ENCODE data around the gene ZNF3. TPM values are rescaled to one million over a fixed set of nuclear protein-coding genes. Genes with fewer than 3 reads are reported as not detected.
A peak's percentile ranks its signal among the peaks of the same experiment; 100 is the strongest.

The ZNF3 gene
- total RNA-seq, 4 donors from 2014 or later: 31.4 to 42.3 (median 36.1) TPM

DNA sequence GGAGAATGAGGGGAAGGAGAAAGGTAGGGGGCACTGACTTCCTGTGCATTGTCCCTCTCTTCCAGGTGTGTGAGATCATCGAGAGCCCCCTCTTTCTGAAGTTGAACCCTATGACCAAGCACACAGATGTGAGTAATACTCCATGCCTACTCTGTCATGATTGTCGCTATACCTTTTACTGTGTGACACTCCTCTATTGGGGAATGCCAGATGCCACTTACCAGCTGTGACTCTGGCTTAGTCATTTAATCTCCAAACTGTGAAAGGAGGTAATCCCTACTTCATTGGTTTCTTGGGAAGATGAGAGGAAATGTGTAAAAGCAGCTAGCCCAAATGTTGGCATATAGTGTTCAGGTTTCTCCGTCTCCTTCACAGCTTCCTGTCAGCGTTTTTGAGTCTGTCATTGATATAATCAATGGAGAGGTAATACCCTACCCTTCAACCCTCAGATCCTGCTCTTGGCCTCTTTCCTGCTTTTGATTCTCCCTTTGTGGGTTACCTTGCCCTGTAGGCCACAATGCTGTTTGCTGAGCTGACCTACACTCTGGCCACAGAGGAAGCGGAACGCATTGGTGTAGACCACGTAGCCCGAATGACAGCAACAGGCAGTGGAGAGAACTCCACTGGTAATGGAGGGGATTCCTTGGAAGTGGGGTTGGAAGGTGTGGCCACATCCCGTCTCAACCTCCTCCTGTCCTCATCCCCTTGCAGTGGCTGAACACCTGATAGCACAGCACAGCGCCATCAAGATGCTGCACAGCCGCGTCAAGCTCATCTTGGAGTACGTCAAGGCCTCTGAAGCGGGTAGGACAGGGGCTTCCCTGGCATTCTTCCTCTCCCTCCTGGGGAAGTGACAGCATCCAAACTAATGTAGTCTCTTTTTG is 9.2 kb upstream of the ZNF3 start:
- H3K27ac ChIP-seq: no peak overlapping the region
- TF ChIP-seq POLR2A (IDR thresholded peaks at IDR 0.05): no peak
- TF ChIP-seq, protein P1, sequence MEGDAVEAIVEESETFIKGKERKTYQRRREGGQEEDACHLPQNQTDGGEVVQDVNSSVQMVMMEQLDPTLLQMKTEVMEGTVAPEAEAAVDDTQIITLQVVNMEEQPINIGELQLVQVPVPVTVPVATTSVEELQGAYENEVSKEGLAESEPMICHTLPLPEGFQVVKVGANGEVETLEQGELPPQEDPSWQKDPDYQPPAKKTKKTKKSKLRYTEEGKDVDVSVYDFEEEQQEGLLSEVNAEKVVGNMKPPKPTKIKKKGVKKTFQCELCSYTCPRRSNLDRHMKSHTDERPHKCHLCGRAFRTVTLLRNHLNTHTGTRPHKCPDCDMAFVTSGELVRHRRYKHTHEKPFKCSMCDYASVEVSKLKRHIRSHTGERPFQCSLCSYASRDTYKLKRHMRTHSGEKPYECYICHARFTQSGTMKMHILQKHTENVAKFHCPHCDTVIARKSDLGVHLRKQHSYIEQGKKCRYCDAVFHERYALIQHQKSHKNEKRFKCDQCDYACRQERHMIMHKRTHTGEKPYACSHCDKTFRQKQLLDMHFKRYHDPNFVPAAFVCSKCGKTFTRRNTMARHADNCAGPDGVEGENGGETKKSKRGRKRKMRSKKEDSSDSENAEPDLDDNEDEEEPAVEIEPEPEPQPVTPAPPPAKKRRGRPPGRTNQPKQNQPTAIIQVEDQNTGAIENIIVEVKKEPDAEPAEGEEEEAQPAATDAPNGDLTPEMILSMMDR (IDR thresholded peaks at IDR 0.05): no peak
- H3K4me3 ChIP-seq (replicated peaks in 1 of 3): no peak overlapping the region
- no peak for DNase-seq
- intact Hi-C loops (cut with DNase I): loop anchor here (5.0 kb wide), 1 partner anchor 37 kb away; the partner anchor contains the start of gene MBLAC1
- H3K4me1 ChIP-seq: peaks cover 0 to 17% of the 10 kb centered on the region in 2 donors
- no peaks in the 10 kb centered on the region for H3K27me3 ChIP-seq
- no peaks in the 10 kb centered on the region for H3K9me3 ChIP-seq
- WGBS, 2 donors: 93 to 94% methylated on average over 14 of the region's 14 CpGs
- H3K36me3 ChIP-seq: peaks cover 45 to 48% of the 10 kb centered on the region in 2 donors

DNA sequence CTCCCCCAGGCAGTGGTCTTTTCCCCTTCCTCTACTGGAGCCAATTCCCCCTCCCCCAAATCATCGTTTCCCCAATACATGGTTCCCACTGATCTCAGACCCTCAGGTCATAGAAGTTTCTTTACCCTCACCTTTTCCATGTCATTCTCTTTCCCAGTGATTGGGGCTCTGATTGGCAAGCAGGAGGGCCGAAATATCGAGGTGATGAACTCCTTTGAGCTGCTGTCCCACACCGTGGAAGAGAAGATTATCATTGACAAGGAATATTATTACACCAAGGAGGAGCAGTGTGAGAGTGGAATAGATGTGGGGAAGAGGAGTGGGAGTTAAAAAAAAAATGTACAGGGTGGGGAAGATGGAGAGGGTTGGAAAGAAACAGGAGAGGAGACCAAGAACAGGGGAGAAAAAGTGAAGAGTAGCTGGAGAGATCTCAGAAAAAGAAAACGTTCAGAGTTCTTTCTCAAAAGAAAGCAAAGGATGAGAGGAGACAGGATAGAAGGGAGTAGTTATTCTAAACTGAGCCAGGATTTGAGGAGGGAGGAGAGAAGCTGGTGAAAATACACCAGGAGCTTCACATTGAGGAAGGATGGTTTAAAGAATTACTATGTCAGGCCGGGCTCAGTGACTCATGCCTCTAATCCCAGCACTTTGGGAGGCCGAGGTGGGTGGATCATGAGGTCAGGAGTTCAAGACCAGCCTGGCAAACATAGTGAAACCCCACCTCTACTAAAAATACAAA is 8.1 kb upstream of the ZNF3 start:
- H3K9me3 ChIP-seq: no peaks in the 10 kb centered on the region
- H3K27ac ChIP-seq: peak overlapping the region in 2 of 3 donors; percentile 83 to 88
- H3K4me3 ChIP-seq (replicated peaks in 1 of 3): peak overlapping the region in 2 of 3 donors; percentile 28 to 72
- 43 to 44% methylated on average over 7 of the region's 7 CpGs for WGBS, 2 donors
- H3K4me1 ChIP-seq: peaks cover 0 to 17% of the 10 kb centered on the region in 2 donors
- intact Hi-C loops (cut with DNase I): loop anchor here (5.0 kb wide), 1 partner anchor 38 kb away; the partner anchor contains the start of gene MBLAC1
- DNase-seq: no peak
- no peaks in the 10 kb centered on the region for H3K27me3 ChIP-seq
- TF ChIP-seq, protein P1 (IDR thresholded peaks at IDR 0.05): no peak
- TF ChIP-seq POLR2A (IDR thresholded peaks at IDR 0.05): no peak
- H3K36me3 ChIP-seq: peaks cover 34 to 38% of the 10 kb centered on the region in 2 donors

DNA sequence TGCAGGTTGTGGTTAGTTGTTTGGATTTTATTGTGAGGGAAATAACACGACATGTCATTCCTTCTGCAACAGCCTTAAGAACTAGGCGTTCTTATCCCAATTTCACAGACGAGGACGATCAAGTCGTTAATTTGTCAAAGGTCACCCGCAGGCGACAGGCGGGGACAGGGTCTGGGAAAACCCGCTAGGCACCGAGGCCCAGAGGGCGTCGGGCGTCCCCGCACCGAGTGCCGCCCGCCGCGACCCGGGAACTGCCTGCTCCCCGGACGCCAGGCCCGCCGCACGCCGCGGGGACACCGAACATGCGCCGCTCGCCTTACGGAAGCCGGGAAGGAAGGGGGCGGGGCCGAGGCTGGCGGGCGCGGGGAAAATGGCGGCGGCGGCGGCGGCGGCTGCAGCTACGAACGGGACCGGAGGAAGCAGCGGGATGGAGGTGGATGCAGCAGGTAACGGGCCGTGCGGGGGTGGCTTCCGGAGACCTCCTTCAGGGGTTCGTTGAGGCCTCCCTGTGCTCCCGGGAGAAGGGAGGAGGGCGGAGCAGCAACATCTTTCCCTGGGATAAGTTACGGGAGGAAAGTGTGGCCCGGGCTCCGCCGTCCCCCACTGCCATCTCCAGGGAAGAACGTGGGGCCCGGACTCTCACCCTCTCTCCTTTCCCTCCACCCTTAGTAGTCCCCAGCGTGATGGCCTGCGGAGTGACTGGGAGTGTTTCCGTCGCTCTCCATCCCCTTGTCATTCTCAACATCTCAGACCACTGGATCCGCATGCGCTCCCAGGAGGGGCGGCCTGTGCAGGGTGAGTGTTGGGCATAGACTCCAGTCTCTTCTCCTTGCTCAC is 7.3 kb upstream of the ZNF3 start, which contains the start of gene COPS6:
Gene COPS6 (plus strand): TSS at position 349 of the 837 bp plus-strand sequence. CDS start 22 bp downstream, at position 371.
- intact Hi-C loops (cut with DNase I): no loop called here
- peak; percentile 79 to 85 for DNase-seq
- peak; percentile 57 to 84 for TF ChIP-seq POLR2A (IDR thresholded peaks at IDR 0.05)
- TF ChIP-seq, protein P1 (IDR thresholded peaks at IDR 0.05): peak in 1 of 6 experiments; percentile 11
- Histone ChIP-seq H3K36me3 (peaks cover 28 to 30% of the 10 kb centered on the region in 2 donors), H3K27me3 (no peaks in the 10 kb centered on the region), H3K4me1 (peaks cover 0 to 17% of the 10 kb centered on the region in 2 donors), H3K9me3 (no peaks in the 10 kb centered on the region), H3K4me3 (replicated peaks in 1 of 3) (peak within 1 kb of the TSS; percentile 28 to 79 (median 72)), H3K27ac (peak within 1 kb of the TSS; percentile 83 to 88 (median 84))
- WGBS, 2 donors: 0 to 1% methylated on average over 38 to 46 of the region's 68 CpGs

DNA sequence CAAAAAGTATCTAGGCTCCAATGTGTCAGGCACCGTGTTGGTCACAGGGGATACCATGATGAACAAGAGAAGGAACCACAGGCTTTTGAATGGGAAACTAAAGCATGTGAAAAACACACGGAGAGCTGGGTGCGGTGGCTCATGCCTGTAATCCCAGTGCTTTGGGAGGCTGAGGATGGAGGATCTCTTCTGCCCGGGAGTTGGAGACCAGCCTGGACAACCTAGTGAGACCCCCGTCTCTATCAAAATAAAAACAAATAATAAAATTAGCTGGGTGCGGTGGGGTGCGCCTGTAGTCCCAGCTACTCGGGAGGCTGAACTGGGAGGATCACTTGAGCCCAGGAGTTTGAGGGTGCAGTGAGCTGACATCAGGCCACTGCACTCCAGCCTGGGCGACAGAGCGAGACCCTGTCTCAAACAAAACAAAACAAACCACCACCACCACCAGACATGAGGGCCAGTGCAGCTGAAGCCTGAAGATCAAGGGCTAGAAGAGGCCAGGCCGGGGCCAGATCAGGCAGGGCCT is 6.6 kb upstream of the ZNF3 start:
- no peaks in the 10 kb centered on the region for H3K9me3 ChIP-seq
- H3K27me3 ChIP-seq: no peaks in the 10 kb centered on the region
- H3K4me1 ChIP-seq: peaks cover 0 to 17% of the 10 kb centered on the region in 2 donors
- TF ChIP-seq, protein P1 (IDR thresholded peaks at IDR 0.05): no peak
- TF ChIP-seq POLR2A (IDR thresholded peaks at IDR 0.05): no peak
- H3K36me3 ChIP-seq: peaks cover 22 to 23% of the 10 kb centered on the region in 2 donors
- H3K4me3 ChIP-seq (replicated peaks in 1 of 3): peak overlapping the region; percentile 28 to 79 (median 72)
- 69 to 71% methylated on average over 11 of the region's 11 CpGs for WGBS, 2 donors
- DNase-seq: peak; percentile 33 to 49
- peak overlapping the region; percentile 83 to 88 (median 84) for H3K27ac ChIP-seq
- intact Hi-C loops (cut with DNase I): no loop called here
